HG03175 (cell line): ENCODE results near the gene PPM1N.

Experiments used
- ATAC-seq: cut with Tn5 transposase; IDR thresholded peaks from one replicate; pipeline ENCODE4 v1.9.1; 2021; ENCODE audit warnings: mild to moderate bottlenecking, moderate library complexity; ENCODE audit not compliant: unreplicated experiment

PPM1N gene, protein sequence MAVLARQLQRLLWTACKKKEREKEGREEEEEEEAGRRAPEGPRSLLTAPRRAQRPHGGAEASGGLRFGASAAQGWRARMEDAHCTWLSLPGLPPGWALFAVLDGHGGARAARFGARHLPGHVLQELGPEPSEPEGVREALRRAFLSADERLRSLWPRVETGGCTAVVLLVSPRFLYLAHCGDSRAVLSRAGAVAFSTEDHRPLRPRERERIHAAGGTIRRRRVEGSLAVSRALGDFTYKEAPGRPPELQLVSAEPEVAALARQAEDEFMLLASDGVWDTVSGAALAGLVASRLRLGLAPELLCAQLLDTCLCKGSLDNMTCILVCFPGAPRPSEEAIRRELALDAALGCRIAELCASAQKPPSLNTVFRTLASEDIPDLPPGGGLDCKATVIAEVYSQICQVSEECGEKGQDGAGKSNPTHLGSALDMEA

DNA sequence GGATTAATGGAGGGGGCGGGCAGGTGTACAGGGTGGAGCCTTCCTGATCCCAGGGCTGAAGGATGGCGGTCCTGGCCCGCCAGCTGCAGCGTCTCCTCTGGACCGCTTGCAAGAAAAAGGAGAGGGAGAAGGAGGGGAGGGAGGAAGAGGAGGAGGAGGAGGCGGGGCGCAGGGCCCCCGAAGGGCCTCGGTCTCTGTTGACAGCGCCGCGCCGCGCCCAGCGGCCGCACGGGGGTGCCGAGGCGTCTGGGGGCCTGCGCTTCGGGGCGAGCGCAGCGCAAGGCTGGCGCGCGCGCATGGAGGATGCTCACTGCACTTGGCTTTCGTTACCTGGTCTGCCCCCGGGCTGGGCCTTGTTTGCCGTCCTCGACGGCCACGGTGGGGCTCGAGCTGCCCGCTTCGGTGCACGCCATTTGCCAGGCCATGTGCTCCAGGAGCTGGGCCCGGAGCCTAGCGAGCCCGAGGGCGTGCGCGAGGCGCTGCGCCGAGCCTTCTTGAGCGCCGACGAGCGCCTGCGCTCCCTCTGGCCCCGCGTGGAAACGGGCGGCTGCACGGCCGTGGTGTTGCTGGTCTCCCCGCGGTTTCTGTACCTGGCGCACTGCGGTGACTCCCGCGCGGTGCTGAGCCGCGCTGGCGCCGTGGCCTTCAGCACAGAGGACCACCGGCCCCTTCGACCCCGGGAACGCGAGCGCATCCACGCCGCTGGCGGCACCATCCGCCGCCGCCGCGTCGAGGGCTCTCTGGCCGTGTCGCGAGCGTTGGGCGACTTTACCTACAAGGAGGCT is at the start of gene PPM1N:
Gene PPM1N, plus strand, starts transcription at position 33 of the 785 bp plus-strand sequence. Its CDS starts 30 bp downstream, at position 63.
- no peak for ATAC-seq

DNA sequence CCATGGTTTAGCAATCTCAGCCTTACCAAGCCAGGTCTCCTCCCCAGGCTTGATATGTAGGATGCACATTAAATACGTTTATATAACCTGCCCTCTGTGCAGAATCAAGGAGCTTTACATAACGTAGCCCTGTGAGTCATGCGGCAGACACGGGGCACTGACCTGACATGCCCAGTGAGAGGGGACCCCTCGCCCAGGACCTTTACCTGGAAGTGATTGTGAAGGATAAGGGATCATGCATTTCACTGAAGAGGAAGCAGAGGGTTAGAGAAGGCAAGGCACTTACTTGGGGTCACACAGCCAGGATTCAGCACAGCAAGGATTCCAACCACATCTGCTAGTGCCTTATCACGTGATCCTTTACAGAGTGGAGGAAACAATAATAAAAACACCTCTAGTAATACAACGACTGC is 49.4 kb upstream of the PPM1N start:
- no peak for ATAC-seq

DNA sequence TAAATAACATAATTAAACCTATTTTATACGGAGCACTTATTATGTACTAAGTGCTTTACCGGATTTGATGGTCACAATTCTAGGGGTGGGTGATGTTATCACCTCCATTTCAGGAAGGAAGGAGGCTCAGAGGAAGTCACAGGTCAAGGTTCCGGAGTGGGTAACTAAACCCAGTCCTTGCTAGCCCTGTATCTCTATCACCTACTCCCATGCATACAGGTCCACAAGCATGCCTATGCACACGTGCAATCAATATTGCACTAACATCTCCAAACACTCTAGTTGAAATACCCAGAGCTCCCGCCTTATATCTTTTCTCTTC is 48.3 kb upstream of the PPM1N start:
- ATAC-seq = no peak

DNA sequence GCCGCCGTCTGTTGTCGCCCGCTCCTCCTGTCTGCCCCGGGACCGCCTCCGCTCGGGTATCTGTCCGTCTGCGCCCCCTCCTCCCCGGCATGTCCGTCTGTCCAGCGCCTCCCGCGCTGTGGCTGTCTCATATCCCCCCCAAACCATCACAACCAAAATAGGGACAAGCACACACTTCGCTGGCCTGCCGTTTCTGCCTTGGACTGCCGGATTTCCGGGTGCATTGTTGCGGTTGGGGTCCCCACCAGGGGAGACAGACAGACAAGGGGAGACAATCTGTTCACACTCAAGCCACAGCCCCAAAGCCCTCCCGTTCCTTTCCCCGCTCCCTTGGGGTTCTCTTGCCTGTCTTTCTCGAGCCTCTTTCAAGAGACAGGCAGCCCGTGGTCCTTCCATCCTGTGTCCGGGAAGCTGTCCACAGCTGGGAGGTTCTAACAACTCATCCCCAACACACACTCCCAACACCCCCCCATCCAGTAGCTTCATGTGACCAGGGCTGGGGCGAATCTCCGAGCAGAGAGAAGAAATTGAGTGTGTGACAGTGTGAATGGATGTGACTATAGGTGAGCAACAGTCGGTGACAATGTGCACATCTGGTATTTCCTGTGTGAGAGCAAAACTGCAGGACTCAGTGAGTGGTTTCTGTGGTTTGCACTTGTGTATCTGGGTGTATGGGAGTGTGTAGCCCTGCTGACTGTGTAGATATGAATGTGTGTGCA is 47.0 kb upstream of the PPM1N start:
- no peak for ATAC-seq

DNA sequence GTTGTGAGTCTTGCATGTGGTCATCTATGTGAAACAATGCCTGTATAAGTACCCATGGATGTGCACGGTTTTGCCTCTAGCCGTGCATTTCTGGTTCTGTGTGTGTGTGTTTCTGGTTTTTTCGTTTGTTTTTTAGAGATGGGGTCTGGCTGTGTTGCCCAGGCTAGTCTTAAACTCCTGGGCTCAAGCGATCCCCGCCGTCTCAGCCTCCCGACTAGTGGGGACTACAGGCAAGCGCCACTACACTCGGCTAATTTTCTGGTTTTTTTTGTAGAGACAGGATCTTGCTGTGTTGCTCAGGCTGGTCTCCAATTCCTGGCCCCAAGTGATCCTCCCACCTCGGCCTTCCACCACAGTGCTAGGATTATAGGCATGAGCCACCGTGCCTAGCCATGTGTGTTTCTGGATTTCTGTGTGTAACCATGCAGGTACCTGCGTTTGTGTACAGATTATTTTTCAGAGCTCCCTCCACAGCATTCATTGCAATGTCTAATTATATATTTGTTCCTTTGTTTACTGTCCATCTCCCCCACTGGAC is 46.3 kb upstream of the PPM1N start:
- ATAC-seq = no peak

DNA sequence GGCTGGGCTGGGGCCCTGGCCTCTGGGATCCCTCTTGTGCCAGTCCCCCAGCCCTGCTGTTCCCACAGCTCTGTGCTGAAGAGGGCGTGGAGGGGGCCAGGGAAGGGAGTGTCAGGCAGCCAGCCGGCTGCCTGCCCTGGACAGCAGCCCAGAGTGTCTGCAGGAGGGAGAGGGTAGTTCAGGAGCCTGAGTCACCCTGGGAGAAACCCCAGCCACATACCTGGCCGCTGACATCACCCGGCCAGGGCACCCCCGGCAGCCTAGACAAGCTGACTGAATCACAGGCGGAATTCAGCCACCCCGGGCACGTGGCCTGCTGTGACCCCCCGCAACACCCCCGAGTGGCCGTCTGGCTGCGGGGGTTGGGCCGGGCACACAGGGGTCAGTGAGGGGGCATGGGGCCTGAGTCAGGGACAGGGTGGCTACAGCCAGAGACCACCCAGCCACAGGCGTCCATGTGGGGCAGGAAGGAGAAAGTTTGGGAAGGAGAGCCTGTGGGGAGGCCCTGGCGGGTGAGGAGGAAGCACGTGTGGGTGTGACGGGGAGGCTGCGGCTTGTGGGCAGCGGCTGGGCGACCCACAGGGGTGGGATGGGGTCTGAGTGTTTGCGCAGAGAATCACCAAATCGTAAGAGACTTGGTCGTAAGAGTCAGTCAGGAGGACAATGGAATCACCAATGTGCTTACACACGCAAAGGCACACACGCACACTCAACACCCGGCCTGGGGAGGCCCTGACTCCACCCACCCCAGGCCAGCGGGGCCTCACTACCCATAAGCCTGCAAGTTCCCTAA is 42.3 kb upstream of the PPM1N start:
- no peak for ATAC-seq

DNA sequence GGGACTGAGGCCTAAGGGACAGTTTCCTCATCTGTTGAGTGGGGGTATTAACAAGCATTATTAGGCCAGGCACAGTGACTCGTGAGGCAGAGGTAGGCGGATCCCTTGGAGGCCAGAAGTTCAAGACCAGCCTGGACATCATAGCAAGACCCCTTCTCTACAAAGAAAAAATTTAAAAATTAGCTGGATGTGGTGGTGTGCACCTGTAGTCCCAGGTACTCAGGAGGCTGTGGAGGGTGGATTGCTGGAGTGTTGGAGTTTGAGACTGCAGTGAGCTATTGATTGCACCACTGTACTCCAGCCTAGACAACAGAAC is 41.8 kb upstream of the PPM1N start:
- no peak for ATAC-seq

DNA sequence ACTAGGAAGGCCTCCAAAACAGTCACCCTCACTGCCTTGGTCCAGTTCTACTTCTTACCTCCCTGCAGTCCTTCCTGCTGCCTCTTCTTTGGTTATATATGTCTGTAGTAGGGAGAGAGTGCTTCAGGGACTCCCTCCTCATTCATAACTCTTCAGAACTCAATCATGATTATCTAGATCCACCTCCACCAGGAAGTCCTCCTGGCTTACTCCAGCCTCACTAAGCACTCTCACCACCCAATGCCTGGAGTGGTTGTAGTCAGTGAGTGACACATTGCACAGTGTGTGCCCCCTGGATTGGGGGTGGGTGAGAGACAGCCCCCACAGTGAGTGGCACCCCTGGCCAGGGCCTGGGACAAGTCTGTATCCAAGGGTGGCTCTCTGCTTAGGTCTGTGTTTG is 40.5 kb upstream of the PPM1N start:
- ATAC-seq = no peak

DNA sequence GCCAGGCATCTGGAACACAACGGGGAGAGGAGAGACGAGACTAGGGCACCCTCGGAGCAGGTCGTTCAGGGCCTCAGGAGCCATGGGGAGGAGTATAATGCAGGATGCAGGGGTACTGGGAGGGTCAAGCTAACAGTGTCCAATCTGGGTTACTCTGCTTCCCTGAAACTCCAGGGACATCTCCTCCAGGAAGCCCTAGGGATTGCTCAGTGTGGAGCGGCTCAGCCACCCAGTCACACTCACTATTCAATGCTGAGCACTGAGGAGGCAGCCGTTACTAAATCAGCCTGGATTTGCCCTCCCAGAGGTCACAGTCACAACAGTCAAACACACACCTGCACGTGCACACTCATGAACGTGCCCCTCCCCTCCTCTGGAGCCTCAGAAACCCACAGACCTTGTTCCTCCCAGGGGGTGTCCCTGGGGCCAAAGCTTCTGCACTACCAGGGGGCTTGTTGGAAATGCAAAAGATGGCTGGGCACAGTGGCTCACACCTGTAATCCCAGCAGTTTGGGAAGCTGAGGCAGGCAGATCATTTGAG is 37.4 kb upstream of the PPM1N start:
- no peak for ATAC-seq

DNA sequence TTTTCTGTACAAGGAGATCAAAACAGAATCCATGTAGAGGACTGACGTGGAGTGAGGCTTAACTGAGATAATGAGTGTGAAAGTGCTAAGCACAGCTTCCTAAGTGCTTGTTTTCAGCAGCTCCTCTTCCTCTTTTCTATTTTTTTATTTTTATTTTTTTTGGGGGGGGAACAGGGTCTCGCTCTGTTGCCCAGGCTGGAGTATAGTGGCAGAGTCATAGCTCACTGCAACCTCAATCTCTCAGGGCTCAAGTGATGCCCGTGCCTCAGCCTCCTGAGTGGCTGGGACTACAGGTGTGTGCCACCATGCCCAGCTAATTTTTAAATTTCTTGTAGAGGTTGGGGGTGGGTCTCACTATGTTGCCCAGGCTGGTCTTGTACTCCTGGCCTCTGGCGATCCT is 36.1 kb upstream of the PPM1N start:
- ATAC-seq = no peak

DNA sequence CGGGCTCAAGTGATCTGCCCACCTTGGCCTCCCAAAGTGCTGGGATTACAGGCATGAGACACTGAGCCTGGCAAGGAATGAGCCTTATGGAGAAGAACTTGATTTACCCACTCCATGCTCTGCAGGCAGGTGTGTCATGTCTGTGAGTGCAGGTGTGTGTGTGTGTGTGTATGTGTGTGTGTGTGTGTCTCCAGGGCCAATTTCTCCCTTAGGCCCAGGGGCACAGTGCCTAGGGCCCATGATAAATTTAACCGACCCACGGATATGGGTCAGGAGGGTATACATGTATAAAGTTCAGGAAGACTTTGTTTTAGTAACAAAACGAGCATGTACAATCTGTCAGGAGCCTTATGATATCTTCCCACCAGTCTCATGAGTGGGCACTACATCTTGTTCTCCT is 35.0 kb upstream of the PPM1N start:
- no peak for ATAC-seq

DNA sequence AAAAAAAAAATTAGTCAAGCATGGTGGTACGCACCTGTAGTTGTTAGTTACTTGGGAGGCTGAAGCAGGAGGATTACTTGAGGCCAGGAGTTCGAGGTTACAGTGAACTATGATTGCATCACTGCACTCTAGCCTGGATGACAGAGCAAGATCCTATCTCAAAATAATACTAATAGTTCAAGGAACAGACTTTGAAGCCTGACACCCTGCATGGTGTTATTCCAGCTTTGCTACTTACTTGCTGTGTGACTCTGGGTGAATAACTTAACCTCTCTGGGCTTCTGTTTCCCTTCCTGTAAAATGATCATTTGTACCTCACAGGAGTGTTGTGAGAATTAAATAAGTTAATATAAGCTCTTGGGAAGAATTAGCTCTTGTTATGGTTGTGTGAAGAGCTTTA is 34.0 kb upstream of the PPM1N start:
- ATAC-seq = no peak

DNA sequence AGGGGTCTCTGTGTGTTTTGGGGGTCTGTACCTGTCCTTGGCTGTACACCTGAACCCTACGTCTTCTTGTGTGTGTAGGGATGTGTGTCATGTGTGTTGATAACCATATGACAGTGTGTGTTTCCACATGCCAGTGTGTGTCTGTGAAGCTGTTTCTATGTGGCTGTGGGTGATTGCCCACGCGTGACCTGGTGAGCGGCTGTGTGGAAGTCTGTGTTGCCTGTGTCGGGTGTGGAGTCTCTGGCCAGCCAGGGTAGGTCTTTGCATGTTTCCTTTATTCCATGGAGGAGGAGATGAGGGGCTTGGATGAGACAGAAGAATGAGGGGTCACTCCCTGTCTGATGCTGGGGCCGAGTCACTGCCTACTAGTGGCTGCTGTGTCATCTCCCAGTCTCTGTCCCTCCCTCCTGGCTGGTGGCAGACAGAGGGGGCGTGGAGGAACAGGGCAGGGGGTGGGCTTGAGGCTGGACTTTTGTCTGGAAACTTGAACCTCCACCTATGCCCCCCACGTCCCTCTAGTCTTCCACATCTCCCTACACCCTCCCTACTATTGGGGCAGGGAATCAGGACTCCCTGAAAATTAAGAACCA is 33.3 kb upstream of the PPM1N start:
- no peak for ATAC-seq

DNA sequence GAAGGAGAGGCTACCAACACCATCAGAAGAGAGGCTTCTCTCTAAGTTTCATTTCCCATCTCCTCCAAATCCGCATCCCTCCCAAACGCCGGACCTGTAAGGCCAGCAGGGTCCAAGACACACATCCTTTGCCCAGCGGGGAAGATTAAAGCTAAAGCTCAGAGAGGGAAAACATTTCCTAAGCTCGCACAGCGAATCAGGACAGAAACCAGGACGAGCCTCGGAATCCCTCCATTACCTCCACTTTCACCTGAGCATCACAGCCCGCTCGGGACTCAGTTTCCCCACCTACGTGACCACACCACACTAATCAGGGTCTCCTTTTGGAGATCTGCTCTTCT is 31.2 kb upstream of the PPM1N start:
- ATAC-seq = no peak

DNA sequence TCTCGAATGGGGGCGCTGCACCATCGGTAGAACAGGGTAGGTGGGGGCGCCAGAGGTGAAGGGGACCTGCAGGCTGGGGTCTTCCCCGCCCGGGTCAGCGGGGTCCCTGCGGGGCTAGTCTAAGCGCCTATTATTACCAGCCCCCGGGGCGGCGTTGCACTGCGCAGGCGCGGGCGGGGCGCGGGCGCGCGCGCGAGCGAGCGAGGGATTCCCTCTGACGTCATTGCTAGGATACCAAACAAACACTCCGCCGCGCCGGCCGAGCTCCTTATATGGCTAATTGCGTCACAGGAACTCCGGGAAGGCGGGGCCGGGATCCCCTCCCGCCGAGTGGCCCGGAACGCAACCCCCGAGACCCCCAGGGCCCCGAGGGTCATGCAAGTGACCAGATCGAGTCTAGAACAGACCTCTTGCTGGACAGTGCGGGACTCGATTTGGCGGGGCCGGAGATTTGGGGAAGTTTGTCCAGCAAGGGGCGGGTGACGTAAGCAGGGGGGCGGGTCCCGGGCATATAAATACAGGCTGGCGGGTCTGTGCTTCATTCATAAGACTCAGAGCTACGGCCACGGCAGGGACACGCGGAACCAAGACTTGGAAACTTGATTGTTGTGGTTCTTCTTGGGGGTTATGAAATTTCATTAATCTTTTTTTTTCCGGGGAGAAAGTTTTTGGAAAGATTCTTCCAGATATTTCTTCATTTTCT is 30.6 kb upstream of the PPM1N start, which contains the start of gene FOSB:
Gene FOSB, plus strand, starts transcription at position 541 of the 703 bp plus-strand sequence. CDS start 591 bp downstream, outside the sequence.
- ATAC-seq = peak; percentile 38

DNA sequence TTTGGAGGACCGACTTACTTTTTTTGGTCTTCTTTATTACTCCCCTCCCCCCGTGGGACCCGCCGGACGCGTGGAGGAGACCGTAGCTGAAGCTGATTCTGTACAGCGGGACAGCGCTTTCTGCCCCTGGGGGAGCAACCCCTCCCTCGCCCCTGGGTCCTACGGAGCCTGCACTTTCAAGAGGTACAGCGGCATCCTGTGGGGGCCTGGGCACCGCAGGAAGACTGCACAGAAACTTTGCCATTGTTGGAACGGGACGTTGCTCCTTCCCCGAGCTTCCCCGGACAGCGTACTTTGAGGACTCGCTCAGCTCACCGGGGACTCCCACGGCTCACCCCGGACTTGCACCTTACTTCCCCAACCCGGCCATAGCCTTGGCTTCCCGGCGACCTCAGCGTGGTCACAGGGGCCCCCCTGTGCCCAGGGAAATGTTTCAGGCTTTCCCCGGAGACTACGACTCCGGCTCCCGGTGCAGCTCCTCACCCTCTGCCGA is 30.0 kb upstream of the PPM1N start:
- no peak for ATAC-seq

DNA sequence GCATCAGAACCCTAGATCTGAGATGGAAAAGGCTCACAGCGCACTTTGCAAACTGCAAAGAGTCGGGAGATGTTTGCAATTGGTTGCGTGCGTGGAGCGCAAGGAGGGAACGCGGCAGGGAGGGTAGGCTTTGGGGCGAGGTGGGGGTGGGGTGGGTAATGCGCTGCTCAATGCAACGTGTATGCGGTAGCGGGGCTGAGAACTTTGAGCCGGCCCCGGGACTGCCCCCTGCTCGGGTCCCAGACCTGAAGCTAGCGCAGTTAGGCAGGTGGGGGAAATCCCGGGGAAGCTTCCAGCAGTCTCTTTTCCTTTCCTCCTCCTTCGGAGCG is 29.5 kb upstream of the PPM1N start:
- peak; percentile 29 for ATAC-seq

DNA sequence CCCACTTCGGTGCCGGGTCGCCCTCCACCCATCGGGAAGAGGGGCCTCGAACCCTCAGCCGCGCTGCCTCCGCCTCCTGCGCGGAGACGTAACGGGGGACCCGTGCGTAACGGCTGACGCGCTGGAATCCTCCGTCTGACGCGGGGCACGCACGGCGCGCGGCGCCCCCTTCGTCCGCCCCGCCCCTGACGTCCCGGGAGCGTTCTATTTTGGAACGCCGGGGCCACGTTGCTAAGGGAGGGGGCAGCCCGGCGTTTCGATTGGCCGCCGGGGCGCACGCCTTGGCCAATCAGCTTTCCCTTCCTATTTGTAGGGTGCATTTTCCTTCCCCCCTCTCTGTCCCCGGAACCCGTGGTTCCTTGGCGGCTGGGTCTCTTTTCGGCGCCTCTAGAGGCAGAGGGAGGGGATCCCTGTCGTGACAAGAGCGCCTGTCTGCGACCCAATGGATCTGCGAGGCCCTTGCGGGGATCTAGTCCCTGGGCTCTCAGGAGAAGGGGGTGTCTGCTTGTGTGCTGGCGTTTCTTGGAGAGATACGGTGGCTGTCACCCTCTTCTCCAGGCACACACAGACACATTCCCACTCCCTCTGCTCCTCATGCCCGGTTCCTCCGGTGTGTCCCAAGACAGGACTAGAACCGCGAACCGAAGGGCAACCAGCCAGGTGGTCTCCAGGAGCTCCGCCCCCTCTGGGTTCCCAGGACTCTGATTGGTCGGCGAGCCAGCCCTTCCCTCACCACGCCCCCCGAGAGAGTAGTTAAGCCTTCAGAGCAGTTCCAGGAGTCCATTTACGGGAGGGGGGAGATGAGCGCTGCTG is 28.9 kb upstream of the PPM1N start:
- peak; percentile 65 for ATAC-seq
